NCI-H1694 treated with DMSO at 0.1 percent for 48 hours (cell line): ENCODE data around the gene DLEC1.

Experiments
- DNase-seq: peaks from one replicate; lab custom pipeline; 2025; lab: John Stamatoyannopoulos, UW

Gene DLEC1

GRCh38 chr3:38039101-38039898 is at the start of gene DLEC1:
Gene DLEC1, plus strand, starts transcription at chr3:38039208. Its CDS starts 18 bp downstream, at chr3:38039226.
- no peak for DNase-seq

GRCh38 chr3:37989821-37990480 is 49.1 kb upstream of the DLEC1 start:
- DNase-seq: no peak

- no peak for DNase-seq
These were observed 48.5 kb upstream of the DLEC1 start, which contains the start of gene VILL for GRCh38 chr3:37990527-37990926. Gene VILL, plus strand, starts transcription at chr3:37990786. Its CDS starts 2,887 bp downstream, at chr3:37993673.

GRCh38 chr3:37991109-37991508 is 47.9 kb upstream of the DLEC1 start:
- DNase-seq: no peak

GRCh38 chr3:37991823-37992222 is 47.2 kb upstream of the DLEC1 start:
- DNase-seq: no peak

- DNase-seq: no peak
These were observed 46.5 kb upstream of the DLEC1 start for GRCh38 chr3:37992271-37993066.

- no peak for DNase-seq
These were observed 45.9 kb upstream of the DLEC1 start for GRCh38 chr3:37993067-37993455.

GRCh38 chr3:37993460-37993819 is 45.6 kb upstream of the DLEC1 start:
- no peak for DNase-seq

GRCh38 chr3:37993820-37994638 is 45.0 kb upstream of the DLEC1 start:
- no peak for DNase-seq

GRCh38 chr3:37994639-37994972 is 44.4 kb upstream of the DLEC1 start:
- DNase-seq: no peak

GRCh38 chr3:37995652-37996641 is 43.1 kb upstream of the DLEC1 start:
- peak; percentile 35 for DNase-seq

- peak; percentile 36 for DNase-seq
These were observed 42.2 kb upstream of the DLEC1 start for GRCh38 chr3:37996785-37997301.

GRCh38 chr3:37997342-37997741 is 41.7 kb upstream of the DLEC1 start:
- DNase-seq: no peak

GRCh38 chr3:37997791-37998370 is 41.1 kb upstream of the DLEC1 start:
- DNase-seq: no peak

- DNase-seq: no peak
These were observed 39.2 kb upstream of the DLEC1 start for GRCh38 chr3:37999836-38000235.

GRCh38 chr3:38000242-38000916 is 38.6 kb upstream of the DLEC1 start:
- DNase-seq: no peak

GRCh38 chr3:38000965-38001455 is 38.0 kb upstream of the DLEC1 start:
- no peak for DNase-seq

- DNase-seq: no peak
These were observed 37.4 kb upstream of the DLEC1 start for GRCh38 chr3:38001456-38002081.
